Activated CD4-positive, alpha-beta memory T cell treated with anti-CD3 and anti-CD28 coated beads for 36 hours (primary cell): ENCODE measurements around the gene D2HGDH. TPM values are rescaled to one million over a fixed set of nuclear protein-coding genes. Genes with fewer than 3 reads are reported as not detected.
"Not testable (repeated sequence)": the region's sequence is repeated elsewhere in the genome, so short reads cannot be mapped to it uniquely, and the experiment has no call there.

Experiments used
- CTCF ChIA-PET: fragments of 350-600 bp; sonication (Branson Sonifier 250); formaldehyde crosslinking; loops from one replicate; lab custom pipeline; 2021; ENCODE audit warnings: antibody characterized with exemption, inconsistent platforms; lab: Charles Lee
- POLR2A ChIA-PET: fragments of 350-600 bp; sonication (Branson Sonifier 250); formaldehyde crosslinking; loops from one replicate; lab custom pipeline; 2021; ENCODE audit warnings: antibody characterized with exemption; lab: Charles Lee
- DNase-seq: peaks from one replicate; pipeline ENCODE4 v3.0.0-alpha.2; 2020
- H3K27ac Mint-ChIP-seq: one replicate; pipeline ENCODE4 v1.8.0; 2021; ENCODE audit warnings: mixed read lengths
- H3K27me3 Mint-ChIP-seq: one replicate; pipeline ENCODE4 v1.8.0; 2021; ENCODE audit warnings: mixed read lengths
- H3K36me3 Mint-ChIP-seq: one replicate; pipeline ENCODE4 v1.8.0; 2021; ENCODE audit warnings: mixed read lengths
- H3K4me1 Mint-ChIP-seq: one replicate; pipeline ENCODE4 v1.8.0; 2021; ENCODE audit warnings: low read depth, mixed read lengths
- H3K4me3 Mint-ChIP-seq: one replicate; pipeline ENCODE4 v1.8.0; 2021; ENCODE audit warnings: mild to moderate bottlenecking, mixed read lengths
- H3K9me3 Mint-ChIP-seq: one replicate; pipeline ENCODE4 v1.8.0; 2021; ENCODE audit warnings: mixed read lengths
- intact Hi-C: fragments of 100-400 bp; cut with micrococcal nuclease; formaldehyde crosslinking; loops from one replicate; pipeline ENCODE4 v1.15.1; 2023
- total RNA-seq, 2 experiments: library from RNA; stranded (reverse); gene quantifications; one replicate each; pipeline ENCODE4 v1.2.3, GENCODE V29; 2021

Gene D2HGDH
- total RNA-seq, 2 experiments from 2014 or later = 27.5 to 28.2 TPM

DNA sequence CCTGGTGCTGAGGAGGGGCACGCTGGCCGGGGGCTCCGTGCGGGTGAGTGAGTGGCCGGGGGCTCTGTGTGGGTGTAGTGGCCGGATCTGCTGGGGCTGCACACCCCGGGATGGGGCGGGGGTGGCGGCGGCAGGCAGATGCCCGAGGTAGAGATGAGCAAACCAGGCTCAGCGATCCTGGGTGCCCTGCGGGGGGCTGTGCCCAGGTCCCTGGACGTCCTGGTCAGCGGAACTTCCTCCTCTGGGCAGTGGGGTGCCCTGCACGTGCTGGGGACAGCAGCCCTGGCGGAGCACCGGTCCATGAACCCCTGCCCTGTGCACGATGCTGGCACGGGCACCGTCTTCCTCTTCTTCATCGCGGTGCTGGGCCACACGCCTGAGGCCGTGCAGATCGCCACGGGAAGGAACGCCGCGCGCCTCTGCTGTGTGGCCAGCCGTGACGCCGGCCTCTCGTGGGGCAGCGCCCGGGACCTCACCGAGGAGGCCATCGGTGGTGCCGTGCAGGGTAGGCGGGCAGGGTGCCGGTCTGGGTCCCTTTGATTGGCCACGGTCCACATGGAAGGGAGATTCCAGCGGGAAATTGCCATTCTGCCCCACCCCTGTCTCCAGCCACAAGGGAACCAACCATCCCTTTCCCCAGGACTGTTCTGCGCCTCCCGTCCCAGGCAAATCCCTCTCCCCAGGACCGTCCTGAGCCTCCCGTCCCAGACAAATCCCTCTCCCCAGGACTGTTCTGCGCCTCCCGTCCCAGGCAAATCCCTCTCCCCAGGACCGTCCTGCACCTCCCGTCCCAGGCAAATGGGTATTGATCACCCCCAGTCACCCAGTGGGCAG is 80.4 kb downstream of the D2HGDH start:
- Mint-ChIP-seq H3K4me3 (no peak overlapping the region), H3K9me3 (no peaks in the 10 kb centered on the region), H3K4me1 (peaks cover 9% of the 10 kb centered on the region), H3K36me3 (no peaks in the 10 kb centered on the region), H3K27ac (no peak overlapping the region), H3K27me3 (no peaks in the 10 kb centered on the region)
- POLR2A ChIA-PET = no interaction called here
- DNase-seq = peak; percentile 4
- CTCF ChIA-PET = no interaction called here
- intact Hi-C loops = no loop called here

DNA sequence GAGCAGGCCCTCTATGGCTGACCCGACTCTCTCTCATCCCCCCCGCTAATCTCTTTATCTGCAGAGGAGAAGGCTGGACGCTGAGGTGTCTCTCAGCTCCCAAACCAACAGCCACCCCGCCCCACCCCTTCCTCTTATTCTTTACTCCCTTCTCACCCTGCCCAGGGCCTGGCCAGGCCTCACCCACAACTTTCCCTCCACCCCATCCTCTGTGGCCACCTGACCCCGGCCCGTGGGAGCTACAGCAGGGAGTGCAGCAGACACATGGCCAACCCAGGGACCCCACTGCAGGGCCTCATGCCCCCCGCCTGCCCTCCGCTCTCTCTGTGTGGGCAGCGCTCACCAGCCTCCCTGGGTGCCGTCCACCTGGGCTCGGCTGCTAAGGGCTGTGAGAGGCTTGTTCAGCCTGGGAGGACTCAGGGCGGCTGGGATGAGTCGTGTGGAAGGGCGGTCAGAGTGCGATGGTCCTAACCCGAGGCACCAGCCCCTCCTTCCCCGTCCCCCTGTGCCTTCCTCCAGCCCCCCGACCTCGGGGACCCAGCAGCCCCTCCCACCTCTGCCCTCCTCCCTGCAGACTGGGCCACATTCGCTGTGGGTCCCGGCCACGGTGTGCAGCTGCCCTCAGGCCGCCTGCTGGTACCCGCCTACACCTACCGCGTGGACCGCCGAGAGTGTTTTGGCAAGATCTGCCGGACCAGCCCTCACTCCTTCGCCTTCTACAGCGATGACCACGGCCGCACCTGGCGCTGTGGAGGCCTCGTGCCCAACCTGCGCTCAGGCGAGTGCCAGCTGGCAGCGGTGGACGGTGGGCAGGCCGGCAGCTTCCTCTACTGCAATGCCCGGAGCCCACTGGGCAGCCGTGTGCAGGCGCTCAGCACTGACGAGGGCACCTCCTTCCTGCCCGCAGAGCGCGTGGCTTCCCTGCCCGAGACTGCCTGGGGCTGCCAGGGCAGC is 81.3 kb downstream of the D2HGDH start:
- Mint-ChIP-seq H3K4me1 (peaks cover 9% of the 10 kb centered on the region), H3K27me3 (no peaks in the 10 kb centered on the region), H3K36me3 (no peaks in the 10 kb centered on the region), H3K4me3 (no peak overlapping the region), H3K9me3 (no peaks in the 10 kb centered on the region), H3K27ac (no peak overlapping the region)
- intact Hi-C loops = no loop called here
- CTCF ChIA-PET = no interaction called here
- POLR2A ChIA-PET = no interaction called here
- peak; percentile 5 for DNase-seq

DNA sequence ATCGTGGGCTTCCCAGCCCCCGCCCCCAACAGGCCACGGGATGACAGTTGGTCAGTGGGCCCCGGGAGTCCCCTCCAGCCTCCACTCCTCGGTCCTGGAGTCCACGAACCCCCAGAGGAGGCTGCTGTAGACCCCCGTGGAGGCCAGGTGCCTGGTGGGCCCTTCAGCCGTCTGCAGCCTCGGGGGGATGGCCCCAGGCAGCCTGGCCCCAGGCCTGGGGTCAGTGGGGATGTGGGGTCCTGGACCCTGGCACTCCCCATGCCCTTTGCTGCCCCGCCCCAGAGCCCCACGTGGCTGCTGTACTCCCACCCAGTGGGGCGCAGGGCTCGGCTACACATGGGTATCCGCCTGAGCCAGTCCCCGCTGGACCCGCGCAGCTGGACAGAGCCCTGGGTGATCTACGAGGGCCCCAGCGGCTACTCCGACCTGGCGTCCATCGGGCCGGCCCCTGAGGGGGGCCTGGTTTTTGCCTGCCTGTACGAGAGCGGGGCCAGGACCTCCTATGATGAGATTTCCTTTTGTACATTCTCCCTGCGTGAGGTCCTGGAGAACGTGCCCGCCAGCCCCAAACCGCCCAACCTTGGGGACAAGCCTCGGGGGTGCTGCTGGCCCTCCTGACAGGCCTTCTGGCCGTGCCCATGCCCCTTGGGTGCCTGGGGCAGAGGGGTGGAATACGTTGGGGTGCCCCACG is 82.1 kb downstream of the D2HGDH start:
- ChIA-PET CTCF (no interaction called here), POLR2A (no interaction called here)
- intact Hi-C loops = no loop called here
- peak; percentile 3 for DNase-seq
- H3K36me3 Mint-ChIP-seq = no peaks in the 10 kb centered on the region
- no peaks in the 10 kb centered on the region for H3K27me3 Mint-ChIP-seq
- no peak overlapping the region for H3K27ac Mint-ChIP-seq
- no peaks in the 10 kb centered on the region for H3K9me3 Mint-ChIP-seq
- H3K4me3 Mint-ChIP-seq = no peak overlapping the region
- peaks cover 13% of the 10 kb centered on the region for H3K4me1 Mint-ChIP-seq

DNA sequence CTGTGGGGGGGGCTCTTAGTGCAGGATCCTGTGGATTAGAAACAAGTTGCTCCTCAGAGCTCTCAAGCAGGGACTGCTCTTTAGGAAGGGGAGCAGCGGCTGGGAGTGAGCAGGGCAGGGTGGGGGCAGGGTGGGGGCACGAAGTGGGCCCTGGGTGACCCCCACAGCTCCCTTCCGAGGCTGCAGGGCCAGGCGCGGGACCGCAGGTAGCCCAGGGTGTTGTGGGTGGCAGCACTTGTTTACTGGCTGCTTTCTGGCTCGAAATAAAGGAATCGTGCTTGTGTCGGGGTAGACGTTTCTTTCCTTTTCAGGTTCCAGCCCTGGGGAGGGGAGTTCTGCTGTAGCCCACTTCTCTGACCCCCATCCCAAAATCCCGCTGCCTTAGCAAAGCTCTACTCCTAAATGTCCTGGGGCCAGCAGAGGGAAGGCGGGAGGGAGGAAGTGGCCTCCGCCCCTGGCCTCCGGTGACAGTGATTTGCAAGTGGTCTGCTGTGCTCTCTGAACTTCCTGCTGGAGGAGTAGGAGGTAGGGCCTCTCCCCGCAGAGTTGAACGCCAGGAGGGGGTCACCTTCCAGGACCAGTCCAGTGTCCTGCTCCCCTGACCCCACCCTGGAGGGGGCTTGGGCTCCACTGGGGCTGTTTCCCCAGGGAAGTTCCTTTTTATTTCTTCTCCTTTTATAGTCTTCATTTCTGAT is 82.8 kb downstream of the D2HGDH start:
- no peak overlapping the region for H3K27ac Mint-ChIP-seq
- H3K4me1 Mint-ChIP-seq = peaks cover 16% of the 10 kb centered on the region
- H3K36me3 Mint-ChIP-seq = no peaks in the 10 kb centered on the region
- no peak overlapping the region for H3K4me3 Mint-ChIP-seq
- no peaks in the 10 kb centered on the region for H3K9me3 Mint-ChIP-seq
- no peaks in the 10 kb centered on the region for H3K27me3 Mint-ChIP-seq
- intact Hi-C loops = no loop called here
- DNase-seq = peak; percentile 17
- ChIA-PET POLR2A (no interaction called here), CTCF (no interaction called here)

- H3K27ac Mint-ChIP-seq, H3K27me3 Mint-ChIP-seq, DNase-seq, H3K4me3 Mint-ChIP-seq, POLR2A ChIA-PET, CTCF ChIA-PET, intact Hi-C loops, H3K36me3 Mint-ChIP-seq, H3K9me3 Mint-ChIP-seq: not testable (repeated sequence)
- peaks cover 21% of the 10 kb centered on the region for H3K4me1 Mint-ChIP-seq
Observed at GRCh38 chr2:241817821-241818215, 83.4 kb downstream of the D2HGDH start.

Other genes with a start within 250 kb of the D2HGDH start
- 10 to 100 TPM; 97.9 to 99.1 TPM for gene STK25, start 226.0 kb upstream of the D2HGDH start, total RNA-seq
- gene BOK, start 175.9 kb upstream of the D2HGDH start, total RNA-seq = under 1 TPM; 0.07 to 0.10 TPM
- 10 to 100 TPM; 43.7 to 44.5 TPM for gene THAP4, start 97.5 kb upstream of the D2HGDH start, total RNA-seq
- gene ATG4B, start 96.9 kb upstream of the D2HGDH start, total RNA-seq = 10 to 100 TPM; 85.0 to 85.9 TPM
- 10 to 100 TPM; 85.9 to 88.7 TPM for gene DTYMK, start 47.8 kb upstream of the D2HGDH start, total RNA-seq
- 10 to 100 TPM; 35.7 to 36.6 TPM for gene ING5, start 32.6 kb upstream of the D2HGDH start, total RNA-seq
- under 1 TPM; 0.65 to 0.93 TPM for gene GAL3ST2, start 42.2 kb downstream of the D2HGDH start, total RNA-seq
- under 1 TPM; 0.31 to 0.36 TPM for gene NEU4, start 74.6 kb downstream of the D2HGDH start, total RNA-seq
- 10 to 100 TPM; 47.4 to 47.6 TPM for gene PDCD1, start 124.3 kb downstream of the D2HGDH start, total RNA-seq
- under 1 TPM; 0.10 to 0.12 TPM for gene RTP5, start 135.1 kb downstream of the D2HGDH start, total RNA-seq